Fibroblast of lung (primary cell): ENCODE measurements around the gene CCDC74A. TPM values are rescaled to one million over a fixed set of nuclear protein-coding genes. Genes with fewer than 3 reads are reported as not detected.

Experiments used
- DNase-seq, 2 donors: peaks; one replicate each; pipeline versions ENCODE4 v3.0.0 to v3.0.0-alpha.2; 2010; ENCODE audit warnings: low read depth in 2 of 2
- H2AFZ ChIP-seq: 2 replicates; pipeline ENCODE4 v1.5.1; 2012; ENCODE audit warnings: low read length, control low read depth, inconsistent platforms
- H3K27ac ChIP-seq: 2 replicates; pipeline ENCODE4 v1.5.1; 2011; ENCODE audit warnings: low read length, control low read depth; ENCODE audit not compliant: insufficient read depth
- H3K27me3 ChIP-seq: 2 replicates; pipeline ENCODE4 v1.5.1; 2011; ENCODE audit warnings: mild to moderate bottlenecking, low read length; ENCODE audit not compliant: control insufficient read depth, insufficient read depth
- H3K36me3 ChIP-seq: 2 replicates; pipeline ENCODE4 v1.5.1; 2011; ENCODE audit warnings: low read length; ENCODE audit not compliant: control insufficient read depth, insufficient read depth
- H3K4me1 ChIP-seq: 2 replicates; pipeline ENCODE4 v1.5.1; 2011; ENCODE audit warnings: low read length; ENCODE audit not compliant: control insufficient read depth, insufficient read depth; ENCODE audit errors: extremely low read depth
- H3K4me2 ChIP-seq: 2 replicates; pipeline ENCODE4 v1.5.1; 2011; ENCODE audit warnings: low read length, control low read depth; ENCODE audit not compliant: insufficient read depth; ENCODE audit errors: extremely low read depth
- H3K4me3 ChIP-seq, 4 experiments: fragments of 200-600 bp in 1 of 4; sonication (generic) in 1 of 4; replicated peaks in 1 of 4; 2 replicates each; pipeline ENCODE4 v1.5.1; 2011 to 2016; ENCODE audit warnings: low read length in 4 of 4, low read depth in 3 of 4, mild to moderate bottlenecking in 3 of 4, control low read depth in 2 of 4, inconsistent platforms in 1 of 4, mixed read lengths in 1 of 4; ENCODE audit not compliant: insufficient read depth in 1 of 4; ENCODE audit errors: control extremely low read depth in 1 of 4
- H3K79me2 ChIP-seq: 2 replicates; pipeline ENCODE4 v1.5.1; 2012; ENCODE audit warnings: mild to moderate bottlenecking, low read length, inconsistent platforms; ENCODE audit not compliant: control insufficient read depth, insufficient read depth
- H3K9ac ChIP-seq: 2 replicates; pipeline ENCODE4 v1.5.1; 2011; ENCODE audit warnings: mild to moderate bottlenecking, low read length, control low read depth; ENCODE audit not compliant: insufficient read depth
- H3K9me3 ChIP-seq: 2 replicates; pipeline ENCODE4 v1.5.1; 2012; ENCODE audit warnings: low read depth, low read length; ENCODE audit not compliant: control insufficient read depth, insufficient read depth
- H4K20me1 ChIP-seq: 2 replicates; pipeline ENCODE4 v1.5.1; 2011; ENCODE audit warnings: low read length; ENCODE audit not compliant: control insufficient read depth, insufficient read depth; ENCODE audit errors: extremely low read depth
- CTCF ChIP-seq, 2 donors: IDR thresholded peaks in 1 of 2; conservative IDR thresholded peaks in 1 of 2; 1 replicate in 1 of 2; 2 replicates in 1 of 2; pipeline ENCODE4 v1.5.1; 2011 to 2012; ENCODE audit warnings: low read length in 2 of 2, control low read depth in 1 of 2, inconsistent platforms in 1 of 2, low read depth in 1 of 2, mild to moderate bottlenecking in 1 of 2
- EZH2 ChIP-seq: IDR thresholded peaks from 2 replicates; pipeline ENCODE4 v1.5.1; 2012; ENCODE audit warnings: low read length, control low read depth, mild to moderate bottlenecking; ENCODE audit errors: missing control alignments
- polyA plus RNA-seq, 2 donors: library from polyadenylated mRNA; depleted of rRNA in 1 of 2; stranded (reverse) in 1 of 2; unstranded in 1 of 2; fragments of >200 nt; gene quantifications; 2 replicates each; pipeline ENCODE4 v1.2.1, GENCODE V29; 2011 to 2012; ENCODE audit warnings: missing spikeins in 1 of 2
- total RNA-seq: library from RNA; depleted of rRNA; stranded (reverse); fragments of >200 nt; gene quantifications from 2 replicates; pipeline ENCODE4 v1.2.1, GENCODE V29; 2014

CCDC74A gene
- total and polyA plus RNA-seq, 2 donors (not counting 1 experiment from before 2014, with no cell fraction given): 5.9 to 6.5 TPM

GRCh38 chr2:131552871-131553270, 25.2 kb downstream of the CCDC74A start:
- H3K27ac ChIP-seq: no peak overlapping the region
- H3K36me3 ChIP-seq: no peaks in the 10 kb centered on the region
- H3K4me1 ChIP-seq: no peaks in the 10 kb centered on the region
- no peaks in the 10 kb centered on the region for H4K20me1 ChIP-seq
- no peak overlapping the region for H3K9ac ChIP-seq
- H3K27me3 ChIP-seq: no peaks in the 10 kb centered on the region
- H3K9me3 ChIP-seq: no peaks in the 10 kb centered on the region
- no peak for TF ChIP-seq CTCF (conservative IDR thresholded peaks at IDR 0.05 in 1 of 2, IDR thresholded peaks at IDR 0.05 in 1 of 2; ENCODE audit: low read depth in 1 of 2, low read length in 2 of 2)
- TF ChIP-seq EZH2: no peak
- H3K4me2 ChIP-seq: no peak overlapping the region
- no peaks in the 10 kb centered on the region for H3K79me2 ChIP-seq
- DNase-seq: no peak
- no peak overlapping the region for H3K4me3 ChIP-seq
- H2AFZ ChIP-seq: no peak overlapping the region

DNA sequence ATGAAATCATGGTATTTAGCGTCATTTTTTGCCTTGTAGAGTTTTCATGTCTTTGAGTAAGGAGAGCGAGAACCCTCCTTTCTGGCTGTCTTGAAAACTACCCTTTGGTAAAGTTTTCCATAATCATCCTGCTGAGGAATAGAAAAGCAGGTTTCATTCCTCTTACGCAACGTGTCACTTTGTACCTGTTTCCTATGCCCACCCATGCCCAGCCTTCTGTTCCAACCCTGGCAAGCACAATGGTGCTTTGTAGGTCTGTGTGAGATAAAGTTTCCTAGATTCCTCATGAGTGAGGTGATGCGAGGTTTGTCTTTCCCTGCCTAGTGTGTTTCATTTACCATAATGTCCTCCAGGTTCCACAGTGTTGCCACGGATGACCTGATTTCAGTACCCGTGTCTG, 29.3 kb downstream of the CCDC74A start:
- Histone ChIP-seq H3K79me2 (no peaks in the 10 kb centered on the region), H3K9me3 (no peaks in the 10 kb centered on the region), H3K27me3 (no peaks in the 10 kb centered on the region), H3K36me3 (no peaks in the 10 kb centered on the region), H3K4me1 (no peaks in the 10 kb centered on the region), H3K27ac (no peak overlapping the region), H3K4me3 (no peak overlapping the region), H2AFZ (no peak overlapping the region), H3K9ac (no peak overlapping the region), H3K4me2 (no peak overlapping the region), H4K20me1 (no peaks in the 10 kb centered on the region)
- no peak for TF ChIP-seq CTCF (conservative IDR thresholded peaks at IDR 0.05 in 1 of 2, IDR thresholded peaks at IDR 0.05 in 1 of 2; ENCODE audit: low read depth in 1 of 2, low read length in 2 of 2)
- TF ChIP-seq EZH2: no peak
- DNase-seq: no peak

DNA sequence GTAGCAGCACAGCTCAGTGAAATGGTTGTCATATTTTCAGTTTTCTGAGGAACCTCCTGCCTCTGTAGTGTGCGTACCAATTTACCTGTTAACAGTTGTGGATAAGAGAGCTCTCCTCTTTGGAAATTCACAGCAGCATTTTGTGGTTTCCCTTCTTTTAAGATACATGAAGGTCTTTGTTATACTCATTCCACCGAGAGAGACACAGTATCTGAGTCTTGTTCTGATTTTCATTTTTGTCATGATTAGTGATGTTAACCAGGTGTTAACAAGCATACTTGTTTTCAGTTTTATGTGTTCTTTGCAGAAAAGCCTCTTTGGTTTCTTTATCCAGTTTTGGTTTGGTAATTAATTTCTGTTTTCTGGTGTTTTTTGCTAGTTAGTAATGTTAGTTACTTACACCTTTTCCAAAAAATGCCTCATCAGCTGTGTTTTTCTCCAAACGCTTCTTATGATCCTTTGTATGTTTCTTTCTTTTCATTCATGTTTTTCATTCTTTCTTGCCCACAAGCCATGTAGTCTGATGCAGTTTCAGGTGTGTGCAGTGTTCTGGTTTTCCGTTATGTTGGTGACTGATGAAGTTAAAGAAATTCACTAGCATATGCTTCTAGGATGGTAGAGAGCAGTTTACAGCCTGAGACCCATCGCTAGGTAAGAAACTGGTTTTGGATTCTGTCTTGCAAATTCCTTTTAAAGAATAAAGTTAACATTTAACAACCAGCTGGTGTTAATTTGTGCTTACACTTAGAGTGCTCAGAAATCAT, 30.1 kb downstream of the CCDC74A start:
- Histone ChIP-seq H3K4me3 (no peak overlapping the region), H4K20me1 (no peaks in the 10 kb centered on the region), H3K9ac (no peak overlapping the region), H3K4me1 (no peaks in the 10 kb centered on the region), H3K9me3 (no peaks in the 10 kb centered on the region), H3K4me2 (no peak overlapping the region), H2AFZ (no peak overlapping the region), H3K27me3 (no peaks in the 10 kb centered on the region), H3K36me3 (no peaks in the 10 kb centered on the region), H3K27ac (no peak overlapping the region), H3K79me2 (no peaks in the 10 kb centered on the region)
- no peak for TF ChIP-seq EZH2
- no peak for DNase-seq
